ENCODE data around the gene MFSD6. TPM values are rescaled to one million over a fixed set of nuclear protein-coding genes. Genes with fewer than 3 reads are reported as not detected.

Gene MFSD6
- total RNA-seq, 4 donors from 2014 or later: 43.1 to 123 (median 60.5) TPM

- ATAC-seq (ENCODE audit: low FRiP score) (peak; percentile 77), DNase-seq (ENCODE audit: low spot score) (no peak)
Observed at GRCh38 chr2:190404487-190404886, 3.7 kb upstream of the MFSD6 start.

GRCh38 chr2:190405070-190405469 is 3.1 kb upstream of the MFSD6 start:
- no peak for TF ChIP-seq CTCF (IDR thresholded peaks at IDR 0.05)
- ATAC-seq (ENCODE audit: low FRiP score): no peak
- no peak for DNase-seq (ENCODE audit: low spot score)

More at GRCh38 chr2:190404487-190404886, 3.7 kb upstream of the MFSD6 start:
- no peak for TF ChIP-seq CTCF (IDR thresholded peaks at IDR 0.05)

- no peak for TF ChIP-seq CTCF (IDR thresholded peaks at IDR 0.05)
- DNase-seq (ENCODE audit: low spot score) (no peak), ATAC-seq (ENCODE audit: low FRiP score) (no peak)
Observed at GRCh38 chr2:190405995-190406394, 2.2 kb upstream of the MFSD6 start.

- ATAC-seq (ENCODE audit: low FRiP score): no peak
- TF ChIP-seq CTCF (IDR thresholded peaks at IDR 0.05): no peak
- no peak for DNase-seq (ENCODE audit: low spot score)
Observed at GRCh38 chr2:190406805-190407204, 1.4 kb upstream of the MFSD6 start.

GRCh38 chr2:190407246-190407661 is 901 bp upstream of the MFSD6 start:
- no peak for ATAC-seq (ENCODE audit: low FRiP score)
- TF ChIP-seq CTCF (IDR thresholded peaks at IDR 0.05): no peak
- DNase-seq (ENCODE audit: low spot score): no peak

GRCh38 chr2:190408538-190409271 is 550 bp downstream of the MFSD6 start:
- TF ChIP-seq CTCF (IDR thresholded peaks at IDR 0.05): no peak
- peak; percentile 43 for ATAC-seq (ENCODE audit: low FRiP score)
- DNase-seq (ENCODE audit: low spot score): no peak

- no peak for ATAC-seq (ENCODE audit: low FRiP score)
- TF ChIP-seq CTCF (IDR thresholded peaks at IDR 0.05): no peak
- DNase-seq (ENCODE audit: low spot score): no peak
Observed at GRCh38 chr2:190409616-190410015, 1.5 kb downstream of the MFSD6 start.

Data from omental fat pad (tissue), 4 donors.